H7 (cell line): Measurements from ENCODE around the gene SGF29. TPM values are rescaled to one million over a fixed set of nuclear protein-coding genes. Genes with fewer than 3 reads are reported as not detected.
A peak's percentile ranks its signal among the peaks of the same experiment; 100 is the strongest.
"Not testable (repeated sequence)": the region's sequence is repeated elsewhere in the genome, so short reads cannot be mapped to it uniquely, and the experiment has no call there.

Experiments
- DNase-seq: peaks from one replicate; pipeline ENCODE4 v3.0.0; 2012
- H3K27me3 ChIP-seq: 2 replicates; pipeline ENCODE4 v1.6.0; 2011; ENCODE audit warnings: mild to moderate bottlenecking, low read length; ENCODE audit not compliant: control insufficient read depth, insufficient read depth
- H3K36me3 ChIP-seq: replicated peaks from 2 replicates; pipeline ENCODE4 v1.5.1; 2011; ENCODE audit warnings: low read length; ENCODE audit not compliant: control insufficient read depth, insufficient read depth
- H3K4me3 ChIP-seq: 2 replicates; pipeline ENCODE4 v1.5.1; 2011; ENCODE audit warnings: low read depth, mild to moderate bottlenecking, control low read depth, low read length, moderate library complexity; ENCODE audit not compliant: insufficient read depth
- total RNA-seq: library from RNA; depleted of rRNA; stranded (reverse); fragments of >200 nt; shearing (Covaris generic); gene quantifications from 2 replicates; pipeline ENCODE4 v1.2.3, GENCODE V29; 2014

SGF29 gene
- total RNA-seq, 1 experiment from 2014 or later, result 21.8 TPM

- no peaks in the 10 kb centered on the region for H3K27me3 ChIP-seq
- H3K36me3 ChIP-seq, result peaks cover 1% of the 10 kb centered on the region
- no peak for DNase-seq
- no peak overlapping the region for H3K4me3 ChIP-seq
These were observed 36.9 kb downstream of the SGF29 start for GRCh38 chr16:28590384-28591340.

- H3K27me3 ChIP-seq, result no peaks in the 10 kb centered on the region
- peaks cover 1% of the 10 kb centered on the region for H3K36me3 ChIP-seq
- no peak overlapping the region for H3K4me3 ChIP-seq
- DNase-seq, result no peak
These were observed 37.6 kb downstream of the SGF29 start for GRCh38 chr16:28591355-28591754.

DNA sequence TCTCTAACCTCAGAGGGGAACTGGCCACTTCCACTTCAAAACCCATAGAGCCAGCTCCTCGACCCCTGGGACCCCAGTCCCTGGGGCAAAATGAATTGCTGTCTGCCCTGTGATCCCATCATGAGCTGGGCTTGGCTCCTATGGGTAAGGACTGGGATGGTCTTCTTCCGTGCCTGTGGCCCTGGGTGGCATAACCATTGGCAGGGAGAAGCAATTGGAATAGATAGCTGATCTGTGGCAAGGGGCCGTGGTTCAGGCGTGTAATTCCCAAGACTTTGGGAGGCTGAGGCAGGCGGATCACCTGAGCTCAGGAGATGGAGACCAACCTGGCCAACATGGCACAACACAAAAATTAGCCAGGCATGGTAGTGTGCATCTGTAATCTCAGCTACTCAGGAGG, 38.8 kb downstream of the SGF29 start:
- no peak overlapping the region for H3K4me3 ChIP-seq
- H3K27me3 ChIP-seq, result no peaks in the 10 kb centered on the region
- peaks cover 1% of the 10 kb centered on the region for H3K36me3 ChIP-seq
- no peak for DNase-seq

GRCh38 chr16:28592979-28593553, 39.3 kb downstream of the SGF29 start:
- DNase-seq, result no peak
- no peaks in the 10 kb centered on the region for H3K27me3 ChIP-seq
- no peak overlapping the region for H3K4me3 ChIP-seq
- peaks cover 1% of the 10 kb centered on the region for H3K36me3 ChIP-seq

DNA sequence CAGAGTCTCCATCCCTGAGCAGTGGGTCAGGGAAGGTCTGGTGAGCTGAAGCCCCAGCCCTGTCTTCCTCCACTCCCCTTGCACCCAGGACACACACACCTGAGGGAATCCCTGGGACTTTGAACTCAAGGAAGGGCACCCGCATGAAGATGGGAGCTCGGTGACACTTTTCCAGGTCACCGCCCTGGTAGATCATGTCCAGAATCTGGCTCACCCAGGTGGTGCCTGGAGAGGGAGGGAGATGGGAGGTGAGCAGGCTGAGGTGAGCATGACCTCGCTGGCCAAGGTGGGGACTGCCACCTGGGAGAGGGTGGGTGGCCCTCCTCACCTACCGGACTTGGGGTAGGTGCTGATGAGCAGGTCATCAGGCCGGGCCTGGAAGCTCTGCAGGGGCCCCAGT, 41.7 kb downstream of the SGF29 start:
- not testable (repeated sequence) for DNase-seq, H3K27me3 ChIP-seq, H3K4me3 ChIP-seq, H3K36me3 ChIP-seq

GRCh38 chr16:28596115-28596630, 42.5 kb downstream of the SGF29 start:
- no peak for DNase-seq
- Histone ChIP-seq H3K4me3 (no peak overlapping the region), H3K36me3 (no peaks in the 10 kb centered on the region), H3K27me3 (no peaks in the 10 kb centered on the region)

DNA sequence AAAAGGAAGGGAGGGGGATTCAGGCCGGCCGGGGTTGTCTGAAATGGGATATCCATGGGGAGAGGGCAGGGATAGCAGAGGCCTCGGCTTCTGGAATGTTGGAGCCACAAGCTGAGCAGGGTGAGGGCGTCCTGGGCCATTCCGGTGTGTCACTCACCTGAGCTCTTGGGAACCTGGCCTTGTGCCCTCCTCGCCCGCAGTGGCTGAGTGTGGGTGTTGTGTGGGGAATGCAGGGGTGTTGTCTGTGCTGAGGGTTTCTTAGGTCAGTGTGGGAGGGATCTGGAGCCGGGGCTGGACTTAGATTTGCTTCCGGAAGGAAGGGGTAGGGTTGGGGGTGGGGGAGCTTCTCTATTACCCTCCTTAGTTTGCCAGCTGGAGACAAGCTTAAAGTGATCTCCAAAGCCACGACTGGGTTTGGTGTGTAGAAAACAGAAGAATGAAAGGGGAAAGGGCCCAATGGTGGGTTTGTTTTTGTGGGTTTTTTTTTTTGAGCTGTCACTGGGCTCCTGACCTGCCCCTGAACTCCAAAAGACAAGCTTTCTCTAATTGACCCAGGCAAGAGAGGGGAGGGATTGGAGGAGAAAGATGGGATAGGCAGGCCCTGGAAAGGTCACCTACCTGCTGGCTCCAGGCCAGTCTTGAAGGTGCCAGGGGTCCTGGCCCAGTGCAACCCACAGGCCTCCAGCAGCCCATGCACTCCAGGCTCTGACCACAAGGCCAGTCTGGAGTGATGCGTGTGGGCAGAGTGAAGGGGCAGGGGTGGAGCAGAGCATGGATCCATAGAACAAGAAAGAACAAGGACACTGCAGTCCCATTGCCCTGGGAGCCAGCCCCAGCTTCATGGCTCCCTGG, 43.3 kb downstream of the SGF29 start, which contains the start of gene SULT1A2:
TSS of gene SULT1A2 (minus strand) at position 211 of the 852 bp plus-strand sequence. CDS start 1,120 bp downstream, outside the sequence.
- H3K27me3 ChIP-seq, result no peaks in the 10 kb centered on the region
- peak; percentile 67 for DNase-seq
- no peak within 1 kb of the TSS for H3K4me3 ChIP-seq
- H3K36me3 ChIP-seq, result no peaks in the 10 kb centered on the region

DNA sequence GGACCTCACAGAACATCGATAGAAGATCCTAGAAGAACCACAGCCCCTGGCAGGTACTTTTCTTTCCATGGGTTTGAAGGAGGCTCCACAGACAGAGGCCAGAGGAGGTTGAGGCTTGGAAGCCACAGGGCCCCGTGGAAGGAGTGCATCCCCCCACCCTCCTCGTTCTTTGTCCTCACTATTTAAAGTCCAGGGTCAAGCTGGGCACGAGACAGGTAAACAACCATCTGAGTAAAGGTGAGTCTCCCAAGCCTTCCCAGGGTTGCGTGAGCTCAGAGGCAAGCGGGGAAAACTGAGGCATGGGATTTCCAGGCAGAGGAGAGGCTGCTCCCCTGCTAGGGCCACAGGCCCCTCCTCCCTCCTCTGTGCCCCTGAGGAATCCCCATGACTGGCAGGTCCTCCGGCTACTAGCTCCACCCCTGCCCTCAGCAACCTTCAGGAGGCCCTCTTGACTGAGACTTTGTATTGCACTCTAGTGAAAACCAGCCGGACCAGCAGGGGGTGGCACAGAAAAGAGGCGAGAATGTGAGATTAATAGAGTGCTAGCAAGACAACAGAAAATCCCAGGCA, 44.1 kb downstream of the SGF29 start:
- H3K36me3 ChIP-seq, result no peaks in the 10 kb centered on the region
- H3K4me3 ChIP-seq, result no peak overlapping the region
- DNase-seq, result peak; percentile 90
- no peaks in the 10 kb centered on the region for H3K27me3 ChIP-seq

DNA sequence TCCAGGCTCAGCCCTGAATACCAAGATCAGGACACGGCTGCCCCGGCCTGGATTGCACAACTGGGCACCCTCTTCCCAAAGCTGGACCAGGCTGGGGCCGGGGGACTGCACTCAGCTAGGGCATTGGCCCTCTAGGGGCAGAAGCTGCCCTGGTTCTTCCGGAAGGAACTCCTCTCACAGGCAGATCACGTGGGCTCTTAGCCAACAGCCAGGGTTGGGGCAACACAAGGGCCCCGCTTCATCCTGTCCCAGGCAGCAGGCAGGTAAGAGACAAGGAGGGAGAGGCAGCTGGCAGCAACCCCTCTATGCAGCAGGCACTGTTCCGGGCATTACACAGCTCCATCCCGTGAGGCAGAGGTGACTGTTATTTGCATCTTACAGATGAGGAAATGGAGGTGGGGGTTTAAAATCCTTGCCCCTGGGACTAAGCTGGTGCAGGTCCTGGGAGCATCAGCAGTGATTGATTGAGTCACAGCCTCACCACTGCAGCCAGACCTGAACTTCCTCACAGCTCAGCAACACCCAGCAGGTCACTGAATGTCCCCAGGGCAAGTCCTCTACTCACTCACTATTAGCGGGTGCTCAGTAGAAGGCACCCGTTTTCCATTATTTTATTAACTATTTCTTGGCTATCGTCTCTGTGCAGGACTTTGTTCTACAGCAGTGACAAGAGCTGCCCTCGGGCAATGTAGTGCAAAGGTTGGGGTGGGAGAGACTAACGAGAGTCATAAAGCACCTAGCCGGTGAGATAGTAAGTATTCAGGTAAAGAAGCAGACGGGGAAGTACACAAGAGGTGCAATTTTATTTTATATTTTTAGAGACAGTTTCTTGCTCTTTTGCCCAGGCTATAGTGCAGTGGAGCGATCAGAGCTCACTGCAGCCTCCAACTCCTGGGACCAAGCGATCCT, 45.9 kb downstream of the SGF29 start:
- DNase-seq, H3K36me3 ChIP-seq, H3K4me3 ChIP-seq, H3K27me3 ChIP-seq: not testable (repeated sequence)

DNA sequence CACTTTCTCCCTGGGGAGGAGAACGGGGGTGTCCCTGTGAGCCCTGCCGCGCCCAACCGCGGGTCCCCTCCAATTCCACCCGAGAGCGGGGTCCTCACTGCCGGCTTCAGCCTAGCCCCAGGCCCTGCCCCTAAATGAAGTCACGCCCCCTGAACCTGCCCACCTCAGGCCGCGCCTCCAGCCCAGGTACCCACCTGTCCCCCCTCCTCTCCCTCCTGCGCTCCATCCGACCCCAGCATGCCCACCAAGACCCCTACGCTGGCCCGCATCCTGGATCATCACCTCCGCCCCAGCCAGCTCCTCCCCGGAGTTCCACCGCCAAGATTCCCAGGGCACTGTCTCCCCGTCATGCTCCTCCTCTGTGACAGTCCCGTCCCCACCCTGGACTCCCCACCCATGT, 47.2 kb downstream of the SGF29 start:
- not testable (repeated sequence) for DNase-seq, H3K4me3 ChIP-seq, H3K36me3 ChIP-seq, H3K27me3 ChIP-seq

- not testable (repeated sequence) for H3K36me3 ChIP-seq, H3K4me3 ChIP-seq, H3K27me3 ChIP-seq, DNase-seq
These were observed 47.9 kb downstream of the SGF29 start for GRCh38 chr16:28601589-28601988.

DNA sequence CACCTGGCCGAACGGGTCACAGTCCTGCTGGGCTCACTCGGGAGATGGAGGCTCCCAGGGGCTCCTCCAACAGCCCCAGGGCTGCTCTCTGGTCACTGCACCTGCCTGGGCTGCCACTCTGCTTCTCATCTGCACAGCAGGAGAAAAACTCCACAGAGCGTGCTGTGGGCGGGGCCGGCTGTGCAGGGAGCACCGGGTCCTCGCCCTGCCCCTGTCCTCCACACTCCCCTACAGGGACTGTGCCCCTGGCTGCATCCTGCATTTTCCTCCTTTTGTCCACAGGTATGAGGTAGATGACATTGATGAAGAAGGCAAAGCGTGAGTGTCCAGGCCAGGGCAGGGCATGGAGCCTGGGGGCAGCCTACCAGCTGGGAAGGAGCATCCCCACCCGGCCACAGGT, 48.3 kb downstream of the SGF29 start:
- not testable (repeated sequence) for H3K36me3 ChIP-seq, DNase-seq, H3K4me3 ChIP-seq, H3K27me3 ChIP-seq

GRCh38 chr16:28602529-28602928, 48.8 kb downstream of the SGF29 start:
- no peaks in the 10 kb centered on the region for H3K36me3 ChIP-seq
- H3K4me3 ChIP-seq, result no peak overlapping the region
- no peak for DNase-seq
- no peaks in the 10 kb centered on the region for H3K27me3 ChIP-seq
